ENCODE data around the gene TMEM92. TPM values are rescaled to one million over a fixed set of nuclear protein-coding genes. Genes with fewer than 3 reads are reported as not detected.
A peak's percentile ranks its signal among the peaks of the same experiment; 100 is the strongest.

The TMEM92 gene
- total RNA-seq, 1 donor from 2014 or later, result 1.6 TPM

DNA sequence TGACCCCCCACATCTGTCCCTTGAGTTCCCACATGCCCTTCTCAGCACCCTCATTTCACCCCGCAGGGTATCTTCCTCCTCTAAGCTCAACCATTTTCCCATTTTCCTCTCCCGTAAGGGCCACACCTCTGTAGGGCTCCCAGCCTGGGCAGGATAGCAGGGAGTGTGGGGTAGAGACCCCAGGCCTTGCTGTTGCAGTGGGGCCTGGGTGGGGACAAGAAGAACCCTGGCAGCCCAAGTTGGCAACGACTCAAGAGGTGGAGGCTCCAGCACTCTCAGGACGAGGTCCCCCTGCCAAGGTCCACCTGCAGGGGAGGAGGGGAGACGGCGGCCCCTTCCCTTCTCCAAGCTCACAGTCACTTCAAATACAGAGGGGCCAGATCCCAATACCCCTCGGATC is 2.0 kb upstream of the TMEM92 start:
- Mint-ChIP-seq H3K27ac (peak overlapping the region; percentile 41), H3K27me3 (peaks cover 26% of the 10 kb centered on the region), H3K36me3 (no peaks in the 10 kb centered on the region), H3K4me3 (peak overlapping the region; percentile 75), H3K4me1 (ENCODE audit: unreplicated experiment) (peaks cover 50% of the 10 kb centered on the region), H3K9me3 (no peaks in the 10 kb centered on the region)
- TF ChIP-seq, protein P1, sequence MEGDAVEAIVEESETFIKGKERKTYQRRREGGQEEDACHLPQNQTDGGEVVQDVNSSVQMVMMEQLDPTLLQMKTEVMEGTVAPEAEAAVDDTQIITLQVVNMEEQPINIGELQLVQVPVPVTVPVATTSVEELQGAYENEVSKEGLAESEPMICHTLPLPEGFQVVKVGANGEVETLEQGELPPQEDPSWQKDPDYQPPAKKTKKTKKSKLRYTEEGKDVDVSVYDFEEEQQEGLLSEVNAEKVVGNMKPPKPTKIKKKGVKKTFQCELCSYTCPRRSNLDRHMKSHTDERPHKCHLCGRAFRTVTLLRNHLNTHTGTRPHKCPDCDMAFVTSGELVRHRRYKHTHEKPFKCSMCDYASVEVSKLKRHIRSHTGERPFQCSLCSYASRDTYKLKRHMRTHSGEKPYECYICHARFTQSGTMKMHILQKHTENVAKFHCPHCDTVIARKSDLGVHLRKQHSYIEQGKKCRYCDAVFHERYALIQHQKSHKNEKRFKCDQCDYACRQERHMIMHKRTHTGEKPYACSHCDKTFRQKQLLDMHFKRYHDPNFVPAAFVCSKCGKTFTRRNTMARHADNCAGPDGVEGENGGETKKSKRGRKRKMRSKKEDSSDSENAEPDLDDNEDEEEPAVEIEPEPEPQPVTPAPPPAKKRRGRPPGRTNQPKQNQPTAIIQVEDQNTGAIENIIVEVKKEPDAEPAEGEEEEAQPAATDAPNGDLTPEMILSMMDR (conservative IDR thresholded peaks at IDR 0.05), result no peak
- no peak for DNase-seq (ENCODE audit: extremely low spot score, unreplicated experiment)

DNA sequence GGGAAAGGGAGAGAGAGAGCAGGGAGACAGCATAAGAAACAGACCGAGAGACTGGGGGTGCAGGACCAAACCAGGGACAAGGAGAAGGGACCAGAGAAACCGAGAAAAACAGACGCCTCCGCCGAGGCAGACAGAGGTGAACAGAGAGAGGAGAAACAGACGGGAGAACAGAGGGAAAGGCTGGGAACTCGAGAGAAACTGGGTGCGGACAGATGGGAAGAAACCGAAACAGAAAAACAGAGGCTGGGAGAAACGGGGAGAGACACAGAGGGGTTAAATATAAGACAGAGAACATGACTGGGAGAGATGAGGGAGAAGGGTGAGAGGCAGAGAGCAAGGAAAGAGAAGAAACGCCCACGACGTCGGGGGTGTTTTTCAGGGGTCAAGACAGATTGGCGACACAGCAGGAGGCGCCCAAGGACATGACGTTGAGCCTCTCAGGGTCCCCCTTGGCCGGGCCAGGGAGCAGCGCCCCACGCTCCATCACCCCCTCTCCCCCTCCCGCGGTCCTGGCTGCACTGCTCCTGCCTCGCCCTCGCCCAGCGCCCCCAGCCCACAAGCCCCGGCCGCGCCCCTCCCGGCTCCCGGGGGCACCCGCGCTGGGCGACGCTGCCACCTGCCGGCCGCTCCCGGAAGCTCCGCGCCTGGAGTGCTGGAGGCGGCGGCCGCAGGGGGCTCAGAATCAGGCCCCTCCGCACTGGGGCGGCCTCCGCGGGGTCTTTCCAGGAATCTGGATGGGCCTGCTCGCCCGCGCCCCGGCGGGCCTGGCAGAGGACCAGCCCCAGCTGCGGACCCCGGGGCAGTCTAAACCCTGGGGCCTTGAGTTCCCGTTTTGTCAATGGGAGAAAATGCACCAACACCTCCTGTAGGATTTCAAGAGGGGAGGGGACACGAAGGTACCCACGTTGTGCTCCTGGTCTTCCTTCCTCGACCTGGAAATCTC is 1.3 kb upstream of the TMEM92 start:
- TF ChIP-seq, protein P1 (conservative IDR thresholded peaks at IDR 0.05), result peak; percentile 99
- H3K9me3 Mint-ChIP-seq, result no peaks in the 10 kb centered on the region
- peaks cover 24% of the 10 kb centered on the region for H3K27me3 Mint-ChIP-seq
- H3K4me1 Mint-ChIP-seq (ENCODE audit: unreplicated experiment), result peaks cover 45% of the 10 kb centered on the region
- H3K27ac Mint-ChIP-seq, result peak overlapping the region; percentile 41
- peak; percentile 86 for DNase-seq (ENCODE audit: extremely low spot score, unreplicated experiment)
- no peaks in the 10 kb centered on the region for H3K36me3 Mint-ChIP-seq
- H3K4me3 Mint-ChIP-seq, result peak overlapping the region; percentile 75

DNA sequence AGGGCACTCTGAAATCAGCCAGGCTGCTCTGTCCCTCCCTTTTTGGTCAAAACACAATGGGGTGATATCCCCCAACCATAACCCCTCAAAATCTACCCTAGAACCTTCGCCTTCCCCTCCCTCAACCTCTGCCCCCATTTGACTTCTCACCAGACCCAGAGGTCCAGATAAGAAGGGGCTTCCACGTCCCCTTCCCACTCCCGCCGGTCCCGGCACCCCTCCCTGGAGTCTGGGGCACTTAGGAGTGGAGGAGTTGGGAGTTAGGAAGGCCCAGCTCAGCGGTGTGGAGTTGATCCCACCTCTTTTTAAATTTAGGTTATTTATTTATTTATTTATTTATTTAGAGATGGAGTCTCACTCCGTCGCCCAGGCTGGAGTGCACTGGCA is 619 bp upstream of the TMEM92 start:
- TF ChIP-seq, protein P1 (conservative IDR thresholded peaks at IDR 0.05), result no peak
- no peaks in the 10 kb centered on the region for H3K9me3 Mint-ChIP-seq
- DNase-seq (ENCODE audit: extremely low spot score, unreplicated experiment), result no peak
- no peaks in the 10 kb centered on the region for H3K36me3 Mint-ChIP-seq
- peaks cover 39% of the 10 kb centered on the region for H3K4me1 Mint-ChIP-seq (ENCODE audit: unreplicated experiment)
- no peak overlapping the region for H3K27ac Mint-ChIP-seq
- H3K4me3 Mint-ChIP-seq, result no peak overlapping the region
- peaks cover 24% of the 10 kb centered on the region for H3K27me3 Mint-ChIP-seq

- Mint-ChIP-seq H3K27me3 (peaks cover 24% of the 10 kb centered on the region), H3K9me3 (no peaks in the 10 kb centered on the region), H3K4me3 (peak overlapping the region; percentile 79), H3K36me3 (no peaks in the 10 kb centered on the region), H3K27ac (no peak overlapping the region), H3K4me1 (ENCODE audit: unreplicated experiment) (peaks cover 33% of the 10 kb centered on the region)
- DNase-seq (ENCODE audit: extremely low spot score, unreplicated experiment), result no peak
- TF ChIP-seq, protein P1 (conservative IDR thresholded peaks at IDR 0.05), result no peak
These were observed 593 bp downstream of the TMEM92 start for GRCh38 chr17:50274897-50275221.

GRCh38 chr17:50275279-50275678 is 1.0 kb downstream of the TMEM92 start:
- Mint-ChIP-seq H3K9me3 (no peaks in the 10 kb centered on the region), H3K4me1 (ENCODE audit: unreplicated experiment) (peaks cover 29% of the 10 kb centered on the region), H3K27me3 (peaks cover 24% of the 10 kb centered on the region), H3K27ac (no peak overlapping the region), H3K4me3 (peak overlapping the region; percentile 79), H3K36me3 (no peaks in the 10 kb centered on the region)
- DNase-seq (ENCODE audit: extremely low spot score, unreplicated experiment), result no peak
- TF ChIP-seq, protein P1 (conservative IDR thresholded peaks at IDR 0.05), result no peak

Measured in type B pancreatic cell (in vitro differentiated cells).